ENCODE measurements around the gene ZNF90. TPM values are rescaled to one million over a fixed set of nuclear protein-coding genes. Genes with fewer than 3 reads are reported as not detected.

The ZNF90 gene
- total and polyA plus RNA-seq, 2 of the 8 experiments (the other 6 are each of a cell fraction or from before 2014, with no cell fraction given) = 41.2 to 114 TPM

DNA sequence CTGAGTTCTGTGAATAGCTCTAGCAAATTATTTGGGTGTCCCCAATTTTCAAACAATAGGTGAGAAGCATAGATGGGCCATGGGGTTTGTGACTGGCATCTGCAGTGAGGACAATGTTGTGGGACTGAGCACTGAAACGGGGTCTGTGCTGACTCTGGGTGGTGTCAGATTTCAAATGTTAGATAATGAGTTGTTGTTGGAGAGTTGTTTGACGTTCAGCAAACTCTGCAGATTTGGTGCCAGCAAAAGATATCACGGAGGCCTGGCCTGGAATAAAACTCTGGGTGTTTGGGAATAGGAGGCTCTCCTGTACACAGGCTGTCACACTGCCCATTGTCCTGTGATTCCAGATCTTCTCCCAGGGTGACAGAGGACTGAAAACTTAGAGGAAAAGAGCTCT, 2.9 kb downstream of the ZNF90 start (continued):
- TF ChIP-seq SAP30 (IDR thresholded peaks at IDR 0.05; ENCODE audit: insufficient read depth, insufficient replicate concordance, low read length) = no peak
